GM12878 (cell line): ENCODE results near the gene CSHL1. TPM values are rescaled to one million over a fixed set of nuclear protein-coding genes. Genes with fewer than 3 reads are reported as not detected.

Experiments used
- ATAC-seq: fragments of 200-7000 bp; cut with Tn5 transposase; 3 replicates; pipeline ENCODE4 v1.9.1; 2020; ENCODE audit warnings: mild to moderate bottlenecking, moderate library complexity
- BruUV-seq: library from RNA; stranded (reverse); fragments of 400-500 nt; replicated peaks from 2 replicates; lab custom pipeline; 2021; lab: Mats Ljungman, UMichigan
- CTCF ChIA-PET: fragments of 300-600 bp; sonication (Branson Sonifier 250); formaldehyde crosslinking; extraction: SDS; loops from one replicate; lab custom pipeline; 2021; ENCODE audit warnings: inconsistent platforms; lab: Yijun Ruan, JAX
- POLR2A ChIA-PET: fragments of 350-600 bp; formaldehyde crosslinking; extraction: SDS; loops from one replicate; lab custom pipeline; 2021; ENCODE audit warnings: inconsistent platforms; lab: Charles Lee
- RAD21 ChIA-PET: fragments of 300-600 bp; sonication (Branson Sonifier 250); formaldehyde crosslinking; loops from one replicate; lab custom pipeline; 2023; ENCODE audit warnings: antibody characterized with exemption; ENCODE audit not compliant: unreplicated experiment; lab: Charles Lee
- SMC1A ChIA-PET: fragments of 300-600 bp; sonication (Branson Sonifier 250); formaldehyde crosslinking; loops from one replicate; lab custom pipeline; 2023; ENCODE audit not compliant: unreplicated experiment, uncharacterized antibody; lab: Charles Lee
- DNase-seq: peaks from one replicate; pipeline ENCODE4 v3.0.0-alpha.2; 2011; ENCODE audit warnings: low read depth, low spot score
- FAIRE-seq: peaks from 3 replicates; lab custom pipeline; 2011; peaks lifted over from hg19 to GRCh38; lab: Jason Lieb, UNC
- H2AFZ ChIP-seq: 2 replicates; pipeline ENCODE4 v1.6.0; 2011; ENCODE audit warnings: low read depth, low read length, control low read depth; ENCODE audit not compliant: control insufficient read depth
- H3K27ac ChIP-seq: 2 replicates; pipeline ENCODE4 v1.5.1; 2011; ENCODE audit warnings: control low read depth; ENCODE audit not compliant: control insufficient read depth, insufficient read depth
- H3K27me3 ChIP-seq, 2 experiments: replicated peaks in 1 of 2; 2 replicates each; pipeline versions ENCODE4 v1.6.0 to v1.6.1; 2011; ENCODE audit warnings: low read length in 1 of 2; ENCODE audit not compliant: control insufficient read depth in 2 of 2, insufficient read depth in 2 of 2
- H3K36me3 ChIP-seq, 2 experiments: 2 replicates each; pipeline ENCODE4 v1.5.1; 2011; ENCODE audit warnings: low read length in 1 of 2; ENCODE audit not compliant: control insufficient read depth in 2 of 2, insufficient read depth in 2 of 2
- H3K4me1 ChIP-seq: 2 replicates; pipeline ENCODE4 v1.6.1; 2011; ENCODE audit warnings: mild to moderate bottlenecking, low read length, moderate library complexity, mixed read lengths; ENCODE audit not compliant: control insufficient read depth, insufficient read depth
- H3K4me2 ChIP-seq: 2 replicates; pipeline ENCODE4 v1.6.0; 2011; ENCODE audit warnings: control low read depth; ENCODE audit not compliant: control insufficient read depth, insufficient read depth
- H3K4me3 ChIP-seq: fragments of 200-600 bp; sonication (generic); 2 replicates; pipeline ENCODE4 v1.5.1; 2016
- H3K79me2 ChIP-seq: 2 replicates; pipeline ENCODE4 v1.6.0; 2011; ENCODE audit warnings: low read length; ENCODE audit not compliant: control insufficient read depth, insufficient read depth
- H3K9ac ChIP-seq: 2 replicates; pipeline ENCODE4 v1.8.0; 2011; ENCODE audit warnings: low read length, control low read depth, mixed read lengths; ENCODE audit not compliant: control insufficient read depth, insufficient read depth
- H3K9me3 ChIP-seq: replicated peaks from 3 replicates; pipeline ENCODE4 v1.5.1; 2011; ENCODE audit warnings: mild to moderate bottlenecking, low read length; ENCODE audit not compliant: control insufficient read depth, insufficient read depth
- H4K20me1 ChIP-seq: 2 replicates; pipeline ENCODE4 v1.6.0; 2011; ENCODE audit not compliant: control insufficient read depth, insufficient read depth
- ASH2L ChIP-seq: fragments of 300-600, 200-600 bp; sonication (generic); IDR thresholded peaks from 2 replicates; pipeline ENCODE4 v1.6.1; 2017; ENCODE audit warnings: low read depth, mild to moderate bottlenecking, borderline replicate concordance
- ATF3 ChIP-seq: IDR thresholded peaks from 2 replicates; pipeline ENCODE4 v1.6.1; 2011; ENCODE audit warnings: low read depth, mild to moderate bottlenecking, low read length, moderate library complexity, borderline replicate concordance; ENCODE audit errors: extremely low read depth
- BCL11A ChIP-seq: IDR thresholded peaks from 2 replicates; pipeline ENCODE4 v1.6.1; 2011; ENCODE audit warnings: low read depth, low read length
- BHLHE40 ChIP-seq, 2 experiments: fragments of 450-650 bp in 1 of 2; IDR thresholded peaks; 2 replicates each; pipeline ENCODE4 v1.6.1; 2011 to 2017; ENCODE audit warnings: low read depth in 2 of 2, borderline replicate concordance in 1 of 2, improper control_type of control experiment in 1 of 2, low read length in 1 of 2, mild to moderate bottlenecking in 1 of 2
- CBX3 ChIP-seq: fragments of 200-600 bp; sonication (generic); IDR thresholded peaks from 2 replicates; pipeline ENCODE4 v1.6.1; 2016; ENCODE audit warnings: low read depth, borderline replicate concordance
- CREB1 ChIP-seq: IDR thresholded peaks from 2 replicates; pipeline ENCODE4 v1.6.1; 2012; ENCODE audit warnings: low read depth, mild to moderate bottlenecking, inconsistent platforms
- CTCF ChIP-seq, 3 experiments: IDR thresholded peaks in 2 of 3; conservative IDR thresholded peaks in 1 of 3; 2 replicates each; pipeline ENCODE4 v1.5.1; 2011; ENCODE audit warnings: low read depth in 3 of 3, low read length in 3 of 3, mild to moderate bottlenecking in 3 of 3, control low read depth in 2 of 3, moderate library complexity in 2 of 3, inconsistent platforms in 1 of 3, mixed read lengths in 1 of 3; ENCODE audit not compliant: control insufficient read depth in 2 of 3, insufficient read depth in 1 of 3; ENCODE audit errors: extremely low read depth in 1 of 3
- IRF4 ChIP-seq: IDR thresholded peaks from 2 replicates; pipeline ENCODE4 v1.6.1; 2011; ENCODE audit warnings: low read depth, low read length
- PML ChIP-seq: IDR thresholded peaks from 2 replicates; pipeline ENCODE4 v1.6.1; 2012; ENCODE audit warnings: low read length, inconsistent platforms
- RAD51 ChIP-seq: fragments of 450-650 bp; IDR thresholded peaks from 2 replicates; pipeline ENCODE4 v1.6.1; 2016; ENCODE audit warnings: moderate library complexity, mild to moderate bottlenecking, inconsistent platforms
- RUNX3 ChIP-seq: IDR thresholded peaks from 2 replicates; pipeline ENCODE4 v1.6.1; 2012; ENCODE audit warnings: low read length, inconsistent platforms
- SIN3A ChIP-seq: IDR thresholded peaks from 2 replicates; pipeline ENCODE4 v1.6.1; 2012; ENCODE audit warnings: low read depth, low read length, improper control_type of control experiment
- SMC3 ChIP-seq: IDR thresholded peaks from 2 replicates; pipeline ENCODE4 v1.6.1; 2011; ENCODE audit warnings: low read length, improper control_type of control experiment, borderline replicate concordance
- SPI1 ChIP-seq: IDR thresholded peaks from 2 replicates; pipeline ENCODE4 v1.6.1; 2011; ENCODE audit warnings: low read depth, mild to moderate bottlenecking, low read length, moderate library complexity, borderline replicate concordance; ENCODE audit not compliant: insufficient read depth
- SREBF1 ChIP-seq: IDR thresholded peaks from 2 replicates; pipeline ENCODE4 v1.6.1; 2012; ENCODE audit warnings: mild to moderate bottlenecking, low read length
- STAT3 ChIP-seq: IDR thresholded peaks from 2 replicates; pipeline ENCODE4 v1.6.1; 2011; ENCODE audit warnings: low read depth, low read length, improper control_type of control experiment
- TBL1XR1 ChIP-seq: IDR thresholded peaks from 2 replicates; pipeline ENCODE4 v1.6.1; 2012; ENCODE audit warnings: low read depth, low read length, improper control_type of control experiment
- TCF7 ChIP-seq: IDR thresholded peaks from 2 replicates; pipeline ENCODE4 v1.6.1; 2014; ENCODE audit warnings: antibody characterized with exemption, borderline replicate concordance
- USF2 ChIP-seq: IDR thresholded peaks from 2 replicates; pipeline ENCODE4 v1.6.1; 2011; ENCODE audit warnings: low read depth, low read length, improper control_type of control experiment, borderline replicate concordance
- ZZZ3 ChIP-seq: IDR thresholded peaks from 2 replicates; pipeline ENCODE4 v1.6.1; 2011; ENCODE audit warnings: low read depth; ENCODE audit not compliant: control insufficient read depth, insufficient read length
- WGBS: methylation state at CpG from one replicate; pipeline ENCODE4 v1.1.6; 2016; ENCODE audit warnings: low lambda C conversion rate; ENCODE audit not compliant: insufficient replicate concordance, insufficient coverage; ENCODE audit errors: missing lambda C conversion rate; 5-methylcytosine and 5-hydroxymethylcytosine counted together
- in situ Hi-C: fragments of 300-500 bp; cut with MboI; formaldehyde crosslinking; loops from 9 replicates; pipeline ENCODE4 v1.14.3; 2018; ENCODE audit warnings: mixed read lengths
- intact Hi-C: fragments of 100-400 bp; cut with micrococcal nuclease; formaldehyde crosslinking; loops from one replicate; pipeline ENCODE4 v1.14.2; 2022; ENCODE audit not compliant: unreplicated experiment
- polyA plus RNA-seq, 11 experiments: library from polyadenylated mRNA; depleted of rRNA in 4 of 11; unstranded in 6 of 11; stranded (reverse) in 5 of 11; fragments of >200 nt; fragmentation: Nextera tagmentation in 4 of 11; fragmentation: Illumina TruSeq in 1 of 11; extraction: Ambion mirVana in 4 of 11; extraction: Trizol in 1 of 11; gene quantifications; 1 replicate in 1 of 11; 2 replicates in 10 of 11; pipeline versions ENCODE4 v1.2.1 to v1.2.3, GENCODE V29; 2011 to 2016; ENCODE audit warnings: inconsistent platforms in 2 of 11, missing spikeins in 2 of 11, low read depth in 1 of 11
- total RNA-seq, 4 experiments: library from RNA; depleted of rRNA in 3 of 4; stranded (reverse); fragments of >200 nt in 3 of 4; fragmentation: Illumina TruSeq in 1 of 4; extraction: Trizol in 1 of 4; gene quantifications; 2 replicates each; pipeline versions ENCODE4 v1.2.1 to v1.2.3, GENCODE V29; 2013 to 2021

The CSHL1 gene
- total and polyA plus RNA-seq, 10 of the 15 experiments (the other 5 are each of a cell fraction or from before 2014, with no cell fraction given) = not detected

- TF ChIP-seq USF2 (no peak), STAT3 (no peak), RAD51 (no peak), SIN3A (no peak), CREB1 (no peak), BCL11A (no peak), TCF7 (no peak)
Observed at GRCh38 chr17:63941751-63942150, 30.7 kb upstream of the CSHL1 start (continued).

- no peaks in the 10 kb centered on the region for H3K79me2 ChIP-seq
- in situ Hi-C loops (no loop called here), intact Hi-C loops (no loop called here)
- no peak overlapping the region for H3K9ac ChIP-seq
- no peaks in the 10 kb centered on the region for H4K20me1 ChIP-seq
- RAD21 ChIA-PET = no interaction called here
- no peak overlapping the region for H3K4me3 ChIP-seq
- no peaks in the 10 kb centered on the region; the same call in 2 of the 3 replicates for H3K9me3 ChIP-seq
- POLR2A ChIA-PET = no interaction called here
- 77% methylated on average over 12 of the region's 12 CpGs for WGBS
- FAIRE-seq (no peak), ATAC-seq (no peak)
- BruUV-seq = no TSS peak
- H2AFZ ChIP-seq = no peak overlapping the region
- H3K27ac ChIP-seq = no peak overlapping the region
- no peaks in the 10 kb centered on the region for H3K27me3 ChIP-seq
- H3K36me3 ChIP-seq = no peaks in the 10 kb centered on the region
- H3K4me1 ChIP-seq = peaks cover 8% of the 10 kb centered on the region
- TF ChIP-seq BHLHE40 (IDR thresholded peaks at IDR 0.05; ENCODE audit: borderline replicate concordance in 1 of 2, low read depth in 2 of 2, low read length in 1 of 2) (no peak), CBX3 (no peak), TBL1XR1 (no peak), PML (no peak), ATF3 (no peak), SPI1 (no peak), ZZZ3 (no peak), SREBF1 (no peak), ASH2L (no peak), RUNX3 (no peak), IRF4 (no peak), CTCF (IDR thresholded peaks at IDR 0.05 in 2 of 3, conservative IDR thresholded peaks at IDR 0.05 in 1 of 3; ENCODE audit: control insufficient read depth in 2 of 3, extremely low read depth in 1 of 3, insufficient read depth in 1 of 3, low read depth in 3 of 3, low read length in 3 of 3) (no peak), SMC3 (no peak)
- TF ChIP-seq, all 136 proteins: peak for 0
- ChIA-PET CTCF (interaction anchor here (0.7 to 1.5 kb wide), 2 partner anchors 8 to 10 kb away, joined by 3 to 5 read pairs; partner anchors contain the start of gene CD79B), SMC1A (no interaction called here)
- no peak for DNase-seq
- no peak overlapping the region for H3K4me2 ChIP-seq
Observed at GRCh38 chr17:63941162-63941561, 30.1 kb upstream of the CSHL1 start.
